HEK293 (cell line): ENCODE data around the gene FBXO21.

Experiments used
- CTCF ChIA-PET: fragments of 350-600 bp; formaldehyde crosslinking; extraction: SDS; loops from one replicate; lab custom pipeline; 2021; ENCODE audit warnings: antibody characterized with exemption; lab: Yijun Ruan, JAX
- POLR2A ChIA-PET: fragments of 300-600 bp; formaldehyde crosslinking; extraction: SDS; loops from one replicate; lab custom pipeline; 2020; ENCODE audit warnings: antibody characterized with exemption, inconsistent platforms; lab: Yijun Ruan, JAX
- H3K27ac ChIP-seq: fragments of 200-500 bp; sonication (Bioruptor generic); 2 replicates; pipeline ENCODE4 v1.5.1; 2014; ENCODE audit warnings: low read depth, low read length, control low read depth, inconsistent platforms; ENCODE audit errors: extremely low read depth
- H3K36me3 ChIP-seq, 2 experiments: fragments of 200-500 bp in 1 of 2; sonication (Bioruptor generic) in 1 of 2; 1 replicate in 1 of 2; 2 replicates in 1 of 2; pipeline ENCODE4 v1.5.1; 2014 to 2017; ENCODE audit warnings: inconsistent platforms in 2 of 2, low read length in 2 of 2; ENCODE audit not compliant: control insufficient read depth in 2 of 2, insufficient read depth in 1 of 2
- H3K4me1 ChIP-seq: fragments of 200-500 bp; sonication (Bioruptor generic); 2 replicates; pipeline ENCODE4 v1.5.1; 2014; ENCODE audit warnings: mild to moderate bottlenecking, low read length, inconsistent platforms; ENCODE audit not compliant: control insufficient read depth, insufficient read depth
- H3K4me3 ChIP-seq: 2 replicates; pipeline ENCODE4 v1.5.1; 2011; ENCODE audit warnings: low read depth, mild to moderate bottlenecking, control low read depth, low read length, moderate library complexity
- H3K9me3 ChIP-seq: fragments of 200-500 bp; sonication (Bioruptor generic); 2 replicates; pipeline ENCODE4 v1.5.1; 2014; ENCODE audit warnings: low read depth, low read length, inconsistent platforms; ENCODE audit not compliant: control insufficient read depth, insufficient read depth
- BCL6B ChIP-seq: fragments of 450-650 bp; formaldehyde crosslinking; IDR thresholded peaks from 2 replicates; pipeline ENCODE4 v1.5.1; 2017; ENCODE audit warnings: missing biosample characterization, missing genetic modification characterization
- EGR2 ChIP-seq: fragments of 450-650 bp; formaldehyde crosslinking; IDR thresholded peaks from 2 replicates; pipeline ENCODE4 v1.5.1; 2016; ENCODE audit warnings: low read depth, missing biosample characterization, missing genetic modification characterization
- OVOL3 ChIP-seq: fragments of 450-650 bp; formaldehyde crosslinking; IDR thresholded peaks from 2 replicates; pipeline ENCODE4 v1.5.1; 2016; ENCODE audit warnings: missing biosample characterization, missing genetic modification characterization
- PBX3 ChIP-seq: sonication (generic); formaldehyde crosslinking; IDR thresholded peaks from 2 replicates; pipeline ENCODE4 v1.8.1; 2022; ENCODE audit warnings: mild to moderate bottlenecking, moderate library complexity, missing genetic modification reagents
- SP7 ChIP-seq: fragments of 450-650 bp; formaldehyde crosslinking; IDR thresholded peaks from 2 replicates; pipeline ENCODE4 v1.5.1; 2016; ENCODE audit warnings: missing biosample characterization, missing genetic modification characterization
- ZBTB48 ChIP-seq: fragments of 450-650 bp; formaldehyde crosslinking; IDR thresholded peaks from 2 replicates; pipeline ENCODE4 v1.5.1; 2016; ENCODE audit warnings: missing biosample characterization, missing genetic modification characterization
- ZBTB8A ChIP-seq: fragments of 450-650 bp; formaldehyde crosslinking; IDR thresholded peaks from 2 replicates; pipeline ENCODE4 v1.5.1; 2016; ENCODE audit warnings: missing biosample characterization, missing genetic modification characterization
- ZEB2 ChIP-seq: fragments of 450-650 bp; formaldehyde crosslinking; IDR thresholded peaks from 2 replicates; pipeline ENCODE4 v1.5.1; 2016; ENCODE audit warnings: missing biosample characterization, missing genetic modification characterization
- ZFP69B ChIP-seq: fragments of 450-650 bp; formaldehyde crosslinking; IDR thresholded peaks from 2 replicates; pipeline ENCODE4 v1.5.1; 2016; ENCODE audit warnings: missing biosample characterization, missing genetic modification characterization
- ZNF112 ChIP-seq: fragments of 450-650 bp; formaldehyde crosslinking; IDR thresholded peaks from 2 replicates; pipeline ENCODE4 v1.5.0; 2017; ENCODE audit warnings: missing biosample characterization, missing genetic modification characterization
- ZNF146 ChIP-seq: fragments of 450-650 bp; formaldehyde crosslinking; IDR thresholded peaks from 2 replicates; pipeline ENCODE4 v1.5.1; 2016; ENCODE audit warnings: missing biosample characterization, missing genetic modification characterization
- ZNF184 ChIP-seq: fragments of 450-650 bp; IDR thresholded peaks from 2 replicates; pipeline ENCODE4 v1.5.1; 2018; ENCODE audit warnings: missing biosample characterization, mild to moderate bottlenecking, missing genetic modification characterization
- ZNF2 ChIP-seq: fragments of 450-650 bp; formaldehyde crosslinking; IDR thresholded peaks from 2 replicates; pipeline ENCODE4 v1.5.1; 2016; ENCODE audit warnings: missing biosample characterization, missing genetic modification characterization
- ZNF311 ChIP-seq: fragments of 450-650 bp; formaldehyde crosslinking; IDR thresholded peaks from 2 replicates; pipeline ENCODE4 v1.5.1; 2017; ENCODE audit warnings: missing biosample characterization, missing genetic modification characterization, borderline replicate concordance
- ZNF37A ChIP-seq: fragments of 450-650 bp; IDR thresholded peaks from 2 replicates; pipeline ENCODE4 v1.5.1; 2018; ENCODE audit warnings: missing biosample characterization, missing genetic modification characterization
- ZNF510 ChIP-seq: fragments of 450-650 bp; formaldehyde crosslinking; IDR thresholded peaks from 2 replicates; pipeline ENCODE4 v1.5.1; 2018; ENCODE audit warnings: mild to moderate bottlenecking, missing genetic modification characterization, missing biosample characterization; ENCODE audit not compliant: insufficient replicate concordance
- ZNF555 ChIP-seq: fragments of 450-650 bp; formaldehyde crosslinking; conservative IDR thresholded peaks from 2 replicates; pipeline ENCODE4 v1.5.1; 2017; ENCODE audit warnings: missing biosample characterization, mild to moderate bottlenecking, missing genetic modification characterization, inconsistent platforms
- ZNF639 ChIP-seq: fragments of 450-650 bp; formaldehyde crosslinking; IDR thresholded peaks from 2 replicates; pipeline ENCODE4 v1.5.1; 2016; ENCODE audit warnings: missing biosample characterization, missing genetic modification characterization
- ZNF654 ChIP-seq: fragments of 450-650 bp; formaldehyde crosslinking; IDR thresholded peaks from 2 replicates; pipeline ENCODE4 v1.5.1; 2016; ENCODE audit warnings: low read depth, missing biosample characterization, missing genetic modification characterization
- ZNF658 ChIP-seq: fragments of 450-650 bp; formaldehyde crosslinking; IDR thresholded peaks from 2 replicates; pipeline ENCODE4; 2016; ENCODE audit warnings: missing biosample characterization, missing genetic modification characterization
- ZNF791 ChIP-seq: fragments of 450-650 bp; formaldehyde crosslinking; IDR thresholded peaks from 2 replicates; pipeline ENCODE4 v1.5.1; 2016; ENCODE audit warnings: missing biosample characterization, missing genetic modification characterization

Gene FBXO21

GRCh38 chr12:117171499-117172162, 18.6 kb downstream of the FBXO21 start:
- peaks cover 82 to 98% of the 10 kb centered on the region in 2 experiments for H3K36me3 ChIP-seq
- no peaks in the 10 kb centered on the region for H3K9me3 ChIP-seq
- H3K27ac ChIP-seq, result no peak overlapping the region
- CTCF ChIA-PET, result interaction anchor here (0.8 kb wide), 1 partner anchor 678 kb away, joined by 3 read pairs; no protein-coding TSS in a partner anchor
- H3K4me3 ChIP-seq, result no peak overlapping the region
- no peaks in the 10 kb centered on the region for H3K4me1 ChIP-seq
- POLR2A ChIA-PET, result interaction anchor here (0.5 to 1.0 kb wide), 3 partner anchors 9 to 29 kb away, joined by 3 to 6 read pairs (median 4); no protein-coding TSS in a partner anchor
- TF ChIP-seq SP7 (no peak), OVOL3 (tag by site-specific recombination) (no peak), EGR2 (tag by site-specific recombination) (no peak), ZBTB48 (no peak), ZEB2 (no peak), ZNF112 (no peak), ZFP69B (no peak), ZNF791 (tag by site-specific recombination) (no peak), PBX3 (CRISPR knock-in tag) (no peak), ZNF654 (tag by site-specific recombination) (no peak), BCL6B (tag by site-specific recombination) (no peak), ZNF658 (no peak), ZNF555 (tag by site-specific recombination) (no peak), ZNF37A (tag by site-specific recombination) (no peak)

GRCh38 chr12:117169548-117169947, 20.7 kb downstream of the FBXO21 start:
- CTCF ChIA-PET, result interaction anchor here (1.1 kb wide), 1 partner anchor 19 kb away, joined by 3 read pairs; no protein-coding TSS in a partner anchor
- H3K27ac ChIP-seq, result no peak overlapping the region
- H3K4me1 ChIP-seq, result no peaks in the 10 kb centered on the region
- TF ChIP-seq ZNF639 (tag by site-specific recombination), result no peak
- TF ChIP-seq ZBTB8A (tag by site-specific recombination), result no peak
- TF ChIP-seq ZNF510 (tag by site-specific recombination), result no peak
- TF ChIP-seq ZNF311 (tag by site-specific recombination), result no peak
- no peak for TF ChIP-seq ZNF2 (tag by site-specific recombination)
- TF ChIP-seq ZNF37A (tag by site-specific recombination), result no peak
- no peaks in the 10 kb centered on the region for H3K9me3 ChIP-seq
- H3K36me3 ChIP-seq, result peaks cover 81 to 98% of the 10 kb centered on the region in 2 experiments
- no peak overlapping the region for H3K4me3 ChIP-seq
- POLR2A ChIA-PET, result no interaction called here

- no peaks in the 10 kb centered on the region for H3K4me1 ChIP-seq
- TF ChIP-seq ZNF146 (tag by site-specific recombination) (peak; percentile 91), ZNF184 (tag by site-specific recombination) (no peak)
- no peak overlapping the region for H3K27ac ChIP-seq
- H3K9me3 ChIP-seq, result no peaks in the 10 kb centered on the region
- POLR2A ChIA-PET, result no interaction called here
- no peak overlapping the region for H3K4me3 ChIP-seq
- CTCF ChIA-PET, result interaction anchor here (0.6 to 1.1 kb wide), 2 partner anchors 18 to 516 kb away, joined by 3 read pairs; no protein-coding TSS in a partner anchor
- peaks cover 81 to 97% of the 10 kb centered on the region in 2 experiments for H3K36me3 ChIP-seq
Observed at GRCh38 chr12:117168976-117169375, 21.3 kb downstream of the FBXO21 start.
